Chondrocyte (in vitro differentiated cells): ENCODE results near the gene ANKRD12. TPM values are rescaled to one million over a fixed set of nuclear protein-coding genes. Genes with fewer than 3 reads are reported as not detected.
A peak's percentile ranks its signal among the peaks of the same experiment; 100 is the strongest.
"Not testable (repeated sequence)": the region's sequence is repeated elsewhere in the genome, so short reads cannot be mapped to it uniquely, and the experiment has no call there.

Experiments
- DNase-seq: peaks from one replicate; pipeline ENCODE4 v3.0.0; 2021; ENCODE audit warnings: mixed read lengths, low spot score
- H3K27ac Mint-ChIP-seq: one replicate; pipeline ENCODE4 v1.8.0; 2021; ENCODE audit warnings: mild to moderate bottlenecking, moderate library complexity, mixed read lengths; ENCODE audit not compliant: unreplicated experiment
- H3K27me3 Mint-ChIP-seq: 2 replicates; pipeline ENCODE4 v1.8.0; 2021; ENCODE audit warnings: low read depth, mixed read lengths
- H3K36me3 Mint-ChIP-seq: 2 replicates; pipeline ENCODE4 v1.8.0; 2021; ENCODE audit warnings: low read depth, mixed read lengths
- H3K4me1 Mint-ChIP-seq: 2 replicates; pipeline ENCODE4 v1.8.0; 2021; ENCODE audit warnings: low read depth, mild to moderate bottlenecking, mixed read lengths
- H3K4me3 Mint-ChIP-seq: one replicate; pipeline ENCODE4 v1.8.0; 2021; ENCODE audit warnings: mild to moderate bottlenecking, moderate library complexity, mixed read lengths; ENCODE audit not compliant: unreplicated experiment
- H3K9me3 Mint-ChIP-seq: 2 replicates; pipeline ENCODE4 v1.8.0; 2021; ENCODE audit warnings: low read depth, mixed read lengths
- CTCF ChIP-seq: fragments of 200-600 bp; sonication (generic); IDR thresholded peaks from 2 replicates; pipeline ENCODE4 v1.5.0; 2021; ENCODE audit warnings: antibody characterized with exemption, mild to moderate bottlenecking, moderate library complexity
- long read RNA-seq: library from polyadenylated mRNA; stranded (forward); transcript quantifications from one replicate; pipeline ENCODE4 v2.0.0, GENCODE V29; 2021
- total RNA-seq: library from RNA; stranded (reverse); gene quantifications from 3 replicates; pipeline ENCODE4 v1.2.1, GENCODE V29; 2021

ANKRD12 gene
- total RNA-seq = 33.2 to 39.1 TPM (median 34.0 TPM) in 3 replicates
- long read RNA-seq, partial matches to known transcripts = 3 of 9 reads
- long read RNA-seq, other reads (novel, unspliced or antisense) = 6 of 9 reads

- no peak for TF ChIP-seq CTCF
- Mint-ChIP-seq H3K27ac (peak within 1 kb of the TSS; percentile 100), H3K27me3 (no peaks in the 10 kb centered on the region), H3K4me3 (peak within 1 kb of the TSS; percentile 97), H3K4me1 (peaks cover 48% of the 10 kb centered on the region), H3K9me3 (no peaks in the 10 kb centered on the region), H3K36me3 (no peaks in the 10 kb centered on the region)
- DNase-seq = peak; percentile 99
These were observed at the start of gene ANKRD12 for GRCh38 chr18:9136315-9137155. Gene ANKRD12, plus strand, starts transcription at chr18:9136781. Its CDS starts 45,652 bp downstream, at chr18:9182433.

- no peaks in the 10 kb centered on the region for H3K36me3 Mint-ChIP-seq
- no peak overlapping the region for H3K27ac Mint-ChIP-seq
- TF ChIP-seq CTCF = no peak
- H3K9me3 Mint-ChIP-seq = no peaks in the 10 kb centered on the region
- no peaks in the 10 kb centered on the region for H3K27me3 Mint-ChIP-seq
- no peak for DNase-seq
- H3K4me3 Mint-ChIP-seq = no peak overlapping the region
- no peaks in the 10 kb centered on the region for H3K4me1 Mint-ChIP-seq
These were observed 49.4 kb upstream of the ANKRD12 start for GRCh38 chr18:9087144-9087543.

GRCh38 chr18:9088252-9088651, 48.3 kb upstream of the ANKRD12 start:
- Mint-ChIP-seq H3K4me3 (no peak overlapping the region), H3K27me3 (no peaks in the 10 kb centered on the region), H3K4me1 (peaks cover 4% of the 10 kb centered on the region), H3K36me3 (no peaks in the 10 kb centered on the region), H3K27ac (no peak overlapping the region), H3K9me3 (no peaks in the 10 kb centered on the region)
- no peak for DNase-seq
- no peak for TF ChIP-seq CTCF

GRCh38 chr18:9088727-9089126, 47.9 kb upstream of the ANKRD12 start:
- not testable (repeated sequence) for H3K4me1 Mint-ChIP-seq, DNase-seq, H3K27me3 Mint-ChIP-seq, H3K4me3 Mint-ChIP-seq, H3K9me3 Mint-ChIP-seq, H3K36me3 Mint-ChIP-seq, H3K27ac Mint-ChIP-seq

GRCh38 chr18:9090578-9090977, 46.0 kb upstream of the ANKRD12 start:
- no peaks in the 10 kb centered on the region for H3K9me3 Mint-ChIP-seq
- no peak overlapping the region for H3K27ac Mint-ChIP-seq
- H3K4me1 Mint-ChIP-seq = peaks cover 24% of the 10 kb centered on the region
- H3K36me3 Mint-ChIP-seq = no peaks in the 10 kb centered on the region
- H3K27me3 Mint-ChIP-seq = no peaks in the 10 kb centered on the region
- DNase-seq = no peak
- no peak overlapping the region for H3K4me3 Mint-ChIP-seq
- no peak for TF ChIP-seq CTCF
